Activated CD8-positive, alpha-beta memory T cell treated with anti-CD3 and anti-CD28 coated beads, Interleukin-2, amount 50 U/mL, for 1 hour (primary cell): ENCODE data around the gene EDAR.

Experiments used
- DNase-seq: peaks from one replicate; pipeline ENCODE4 v3.0.0-alpha.2; 2020; ENCODE audit errors: extremely low read depth

EDAR gene

GRCh38 chr2:108853421-108853820, 135.6 kb downstream of the EDAR start:
- DNase-seq = no peak

GRCh38 chr2:108852375-108852774, 136.6 kb downstream of the EDAR start:
- no peak for DNase-seq

- no peak for DNase-seq
Observed at GRCh38 chr2:108847000-108847399, 142.0 kb downstream of the EDAR start.

GRCh38 chr2:108845923-108846322, 143.1 kb downstream of the EDAR start:
- no peak for DNase-seq
